IMR-90 (cell line): Measurements from ENCODE around the gene IL12RB2. TPM values are rescaled to one million over a fixed set of nuclear protein-coding genes. Genes with fewer than 3 reads are reported as not detected.

Experiments used
- ATAC-seq: fragments of 200-7000 bp; cut with Tn5 transposase; 2 replicates; pipeline ENCODE4 v1.9.1; 2020; ENCODE audit warnings: low read depth, mild to moderate bottlenecking, moderate library complexity
- BruUV-seq: library from RNA; stranded (reverse); fragments of 400-500 nt; replicated peaks from 2 replicates; lab custom pipeline; 2021; lab: Mats Ljungman, UMichigan
- CTCF ChIA-PET: fragments of 300-600 bp; formaldehyde crosslinking; extraction: SDS; loops from one replicate; lab custom pipeline; 2021; ENCODE audit warnings: antibody characterized with exemption; lab: Yijun Ruan, JAX
- POLR2A ChIA-PET: fragments of 300-600 bp; sonication (Branson Sonifier 250); formaldehyde crosslinking; loops from one replicate; lab custom pipeline; 2022; ENCODE audit warnings: antibody characterized with exemption; ENCODE audit not compliant: unreplicated experiment; lab: Charles Lee
- DNase-seq: peaks from one replicate; pipeline ENCODE4 v3.0.0; 2013
- H2AFZ ChIP-seq: replicated peaks from 2 replicates; pipeline ENCODE3; 2013; ENCODE audit warnings: low read length, mild to moderate bottlenecking; ENCODE audit not compliant: poor library complexity
- H2AK5ac ChIP-seq: 2 replicates; pipeline ENCODE4 v1.6.1; 2013; ENCODE audit warnings: low read depth, low read length, inconsistent platforms
- H2AK9ac ChIP-seq: replicated peaks from 2 replicates; pipeline ENCODE3; 2013; ENCODE audit warnings: mild to moderate bottlenecking, low read depth, low read length, moderate library complexity; ENCODE audit not compliant: poor library complexity
- H2BK120ac ChIP-seq: 2 replicates; pipeline ENCODE4 v1.6.1; 2013; ENCODE audit warnings: low read depth, low read length, inconsistent platforms
- H2BK15ac ChIP-seq: 3 replicates; pipeline ENCODE4 v1.6.1; 2013; ENCODE audit warnings: low read depth, low read length, inconsistent platforms
- H2BK20ac ChIP-seq: 2 replicates; pipeline ENCODE4 v1.6.1; 2013; ENCODE audit warnings: low read depth, mild to moderate bottlenecking, inconsistent platforms, low read length, moderate library complexity
- H2BK5ac ChIP-seq: 2 replicates; pipeline ENCODE4 v1.6.1; 2013; ENCODE audit warnings: mild to moderate bottlenecking, low read depth, low read length, inconsistent platforms; ENCODE audit not compliant: poor library complexity, severe bottlenecking
- H3K14ac ChIP-seq: replicated peaks from 2 replicates; pipeline ENCODE4 v1.6.1; 2013; ENCODE audit warnings: low read depth, low read length, inconsistent platforms
- H3K18ac ChIP-seq: 2 replicates; pipeline ENCODE4 v1.6.1; 2013; ENCODE audit warnings: low read depth, low read length, control low read depth
- H3K23ac ChIP-seq: 2 replicates; pipeline ENCODE4 v1.6.1; 2013; ENCODE audit warnings: low read depth, low read length, inconsistent platforms
- H3K27ac ChIP-seq: 2 replicates; pipeline ENCODE4 v1.5.1; 2013; ENCODE audit warnings: mild to moderate bottlenecking, control low read depth, low read length; ENCODE audit not compliant: insufficient read depth
- H3K27me3 ChIP-seq: 2 replicates; pipeline ENCODE4 v1.6.1; 2013; ENCODE audit warnings: low read length; ENCODE audit not compliant: control insufficient read depth, insufficient read depth
- H3K36me3 ChIP-seq: 2 replicates; pipeline ENCODE4 v1.6.1; 2013; ENCODE audit warnings: low read length, mixed read lengths; ENCODE audit not compliant: control insufficient read depth, insufficient read depth
- H3K4ac ChIP-seq: 2 replicates; pipeline ENCODE4 v1.6.1; 2013; ENCODE audit warnings: low read depth, low read length, inconsistent platforms
- H3K4me1 ChIP-seq: 2 replicates; pipeline ENCODE4 v1.6.1; 2013; ENCODE audit warnings: low read length, mixed read lengths; ENCODE audit not compliant: control insufficient read depth, insufficient read depth
- H3K4me2 ChIP-seq: 2 replicates; pipeline ENCODE4 v1.6.1; 2013; ENCODE audit warnings: low read depth, mild to moderate bottlenecking, control low read depth, low read length, moderate library complexity
- H3K4me3 ChIP-seq: 2 replicates; pipeline ENCODE4 v1.5.1; 2013; ENCODE audit warnings: low read depth, mild to moderate bottlenecking, control low read depth, low read length, moderate library complexity; ENCODE audit not compliant: insufficient read depth
- H3K56ac ChIP-seq: 2 replicates; pipeline ENCODE4 v1.6.1; 2013; ENCODE audit warnings: low read length, inconsistent platforms; ENCODE audit not compliant: insufficient read depth; ENCODE audit errors: extremely low read depth
- H3K79me1 ChIP-seq, 2 experiments: 2 replicates each; pipeline ENCODE4 v1.6.1; 2013; ENCODE audit warnings: low read length in 2 of 2, inconsistent platforms in 1 of 2, low read depth in 1 of 2
- H3K9ac ChIP-seq: 2 replicates; pipeline ENCODE4 v1.6.1; 2013; ENCODE audit warnings: low read depth, low read length, control low read depth
- H3K9me1 ChIP-seq: 2 replicates; pipeline ENCODE4 v1.6.1; 2013; ENCODE audit warnings: low read length, inconsistent platforms; ENCODE audit not compliant: insufficient read depth
- H3K9me3 ChIP-seq: 2 replicates; pipeline ENCODE4 v1.6.1; 2013; ENCODE audit warnings: low read length; ENCODE audit not compliant: control insufficient read depth, insufficient read depth
- H4K20me1 ChIP-seq: 2 replicates; pipeline ENCODE4 v1.6.1; 2013; ENCODE audit warnings: low read length, inconsistent platforms; ENCODE audit not compliant: insufficient read depth
- H4K5ac ChIP-seq: 2 replicates; pipeline ENCODE4 v1.6.1; 2013; ENCODE audit warnings: mild to moderate bottlenecking, low read depth, low read length, control low read depth
- H4K8ac ChIP-seq, 2 experiments: 2 replicates each; pipeline ENCODE4 v1.6.1; 2013; ENCODE audit warnings: low read depth in 2 of 2, low read length in 2 of 2, control low read depth in 1 of 2, inconsistent platforms in 1 of 2
- H4K91ac ChIP-seq: 2 replicates; pipeline ENCODE4 v1.6.1; 2013; ENCODE audit warnings: low read depth, low read length, inconsistent platforms; ENCODE audit not compliant: insufficient read depth
- BHLHE40 ChIP-seq: fragments of 150-350 bp; IDR thresholded peaks from 2 replicates; pipeline ENCODE4 v1.6.1; 2016; ENCODE audit warnings: mild to moderate bottlenecking, low read depth, low read length
- FOS ChIP-seq: fragments of 150-350 bp; IDR thresholded peaks from 2 replicates; pipeline ENCODE4 v1.6.1; 2016; ENCODE audit warnings: low read depth, low read length
- MAFK ChIP-seq: IDR thresholded peaks from 2 replicates; pipeline ENCODE4 v1.6.1; 2012; ENCODE audit warnings: low read depth, low read length, improper control_type of control experiment
- MXI1 ChIP-seq: IDR thresholded peaks from 2 replicates; pipeline ENCODE4 v1.6.1; 2012; ENCODE audit warnings: low read depth, mild to moderate bottlenecking, low read length, moderate library complexity, borderline replicate concordance
- POLR2A ChIP-seq: IDR thresholded peaks from 2 replicates; pipeline ENCODE4 v1.6.1; 2012; ENCODE audit warnings: mild to moderate bottlenecking, low read depth, low read length
- RCOR1 ChIP-seq: IDR thresholded peaks from 2 replicates; pipeline ENCODE4 v1.6.1; 2012; ENCODE audit warnings: mild to moderate bottlenecking, low read length, improper control_type of control experiment; ENCODE audit not compliant: insufficient replicate concordance
- RFX5 ChIP-seq: IDR thresholded peaks from 2 replicates; pipeline ENCODE4 v1.8.0; 2012; ENCODE audit warnings: low read depth, mild to moderate bottlenecking, low read length, moderate library complexity
- SMC3 ChIP-seq: fragments of 150-350 bp; IDR thresholded peaks from 2 replicates; pipeline ENCODE4 v1.6.1; 2016; ENCODE audit warnings: low read depth, mild to moderate bottlenecking, antibody characterized with exemption, low read length, moderate library complexity
- WGBS, 2 experiments: methylation state at CpG; one replicate each; pipeline versions ENCODE4 v1.1.5 to v1.1.7; 2013; ENCODE audit warnings: missing lambda C conversion rate in 2 of 2; ENCODE audit not compliant: insufficient read length in 1 of 2; ENCODE audit errors: extremely low coverage in 2 of 2; 5-methylcytosine and 5-hydroxymethylcytosine counted together
- dilution Hi-C: fragments of 300-500 bp; cut with HindIII; formaldehyde crosslinking; loops from one replicate; pipeline ENCODE4 v1.14.3; 2018; ENCODE audit warnings: low sequenced_read_pairs; ENCODE audit not compliant: unreplicated experiment
- in situ Hi-C: fragments of 300-500 bp; cut with MboI; formaldehyde crosslinking; loops from 3 replicates; pipeline ENCODE4 v1.14.3; 2019; ENCODE audit warnings: low sequenced_read_pairs, inconsistent platforms, mixed read lengths
- intact Hi-C: fragments of 100-400 bp; cut with micrococcal nuclease; formaldehyde crosslinking; loops from 2 replicates; pipeline ENCODE4 v1.10.0; 2022
- polyA plus RNA-seq, 3 experiments: library from polyadenylated mRNA; depleted of rRNA; stranded (reverse); fragments of >200 nt; gene quantifications; 2 replicates each; pipeline ENCODE4 v1.2.3, GENCODE V29; 2012; ENCODE audit warnings: low replicate concordance in 1 of 3
- total RNA-seq: library from RNA; depleted of rRNA; stranded (reverse); fragments of >200 nt; gene quantifications from 2 replicates; pipeline ENCODE4 v1.2.3, GENCODE V29; 2012
- TF ChIP-seq, protein P1 (sequence below): fragments of 150-350 bp; IDR thresholded peaks from 2 replicates; pipeline ENCODE4 v1.6.1; 2017; ENCODE audit warnings: mild to moderate bottlenecking, antibody characterized with exemption, low read length, low read depth
- TF ChIP-seq, protein P2 (sequence below): conservative IDR thresholded peaks from 2 replicates; pipeline ENCODE4 v1.5.1; 2012; ENCODE audit warnings: mild to moderate bottlenecking, low read depth, low read length, improper control_type of control experiment

IL12RB2 gene
- total and polyA plus RNA-seq, 2 of the 4 experiments (the other 2 are of a cell fraction) = not detected

DNA sequence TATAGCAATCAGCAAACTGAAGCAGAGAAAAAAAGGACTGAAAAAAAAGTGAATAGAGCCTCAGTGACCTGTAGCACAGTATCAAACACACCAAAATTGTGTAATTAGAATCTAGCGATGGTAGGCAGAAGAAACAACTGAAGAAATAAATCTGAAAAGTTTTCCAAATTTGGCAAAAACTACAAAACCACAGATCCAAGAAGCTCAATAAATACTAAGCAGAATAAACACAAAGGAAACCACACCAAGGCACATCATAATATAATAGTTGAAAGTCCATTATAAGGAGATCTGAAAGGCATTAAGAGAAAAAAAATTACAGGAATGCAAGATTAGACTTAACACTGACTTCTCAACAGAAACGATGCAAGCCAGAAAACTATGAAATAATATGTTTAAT, 7.1 kb upstream of the IL12RB2 start:
- no peak overlapping the region for H2AFZ ChIP-seq
- H2BK20ac ChIP-seq = no peak overlapping the region
- no peak overlapping the region for H4K5ac ChIP-seq
- ATAC-seq (no peak), DNase-seq (no peak)
- no peak overlapping the region for H2BK120ac ChIP-seq
- H3K9me3 ChIP-seq = no peaks in the 10 kb centered on the region
- TF ChIP-seq BHLHE40 = no peak
- no peak for TF ChIP-seq RFX5
- TF ChIP-seq FOS = no peak
- no peak for TF ChIP-seq POLR2A
- TF ChIP-seq RCOR1 = no peak
- no peak for TF ChIP-seq MXI1
- TF ChIP-seq MAFK = no peak
- TF ChIP-seq, protein P1, sequence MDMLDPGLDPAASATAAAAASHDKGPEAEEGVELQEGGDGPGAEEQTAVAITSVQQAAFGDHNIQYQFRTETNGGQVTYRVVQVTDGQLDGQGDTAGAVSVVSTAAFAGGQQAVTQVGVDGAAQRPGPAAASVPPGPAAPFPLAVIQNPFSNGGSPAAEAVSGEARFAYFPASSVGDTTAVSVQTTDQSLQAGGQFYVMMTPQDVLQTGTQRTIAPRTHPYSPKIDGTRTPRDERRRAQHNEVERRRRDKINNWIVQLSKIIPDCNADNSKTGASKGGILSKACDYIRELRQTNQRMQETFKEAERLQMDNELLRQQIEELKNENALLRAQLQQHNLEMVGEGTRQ = no peak
- TF ChIP-seq, protein P2, sequence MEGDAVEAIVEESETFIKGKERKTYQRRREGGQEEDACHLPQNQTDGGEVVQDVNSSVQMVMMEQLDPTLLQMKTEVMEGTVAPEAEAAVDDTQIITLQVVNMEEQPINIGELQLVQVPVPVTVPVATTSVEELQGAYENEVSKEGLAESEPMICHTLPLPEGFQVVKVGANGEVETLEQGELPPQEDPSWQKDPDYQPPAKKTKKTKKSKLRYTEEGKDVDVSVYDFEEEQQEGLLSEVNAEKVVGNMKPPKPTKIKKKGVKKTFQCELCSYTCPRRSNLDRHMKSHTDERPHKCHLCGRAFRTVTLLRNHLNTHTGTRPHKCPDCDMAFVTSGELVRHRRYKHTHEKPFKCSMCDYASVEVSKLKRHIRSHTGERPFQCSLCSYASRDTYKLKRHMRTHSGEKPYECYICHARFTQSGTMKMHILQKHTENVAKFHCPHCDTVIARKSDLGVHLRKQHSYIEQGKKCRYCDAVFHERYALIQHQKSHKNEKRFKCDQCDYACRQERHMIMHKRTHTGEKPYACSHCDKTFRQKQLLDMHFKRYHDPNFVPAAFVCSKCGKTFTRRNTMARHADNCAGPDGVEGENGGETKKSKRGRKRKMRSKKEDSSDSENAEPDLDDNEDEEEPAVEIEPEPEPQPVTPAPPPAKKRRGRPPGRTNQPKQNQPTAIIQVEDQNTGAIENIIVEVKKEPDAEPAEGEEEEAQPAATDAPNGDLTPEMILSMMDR = no peak
- TF ChIP-seq SMC3 = no peak
- H3K56ac ChIP-seq = no peak overlapping the region
- no peak overlapping the region for H4K8ac ChIP-seq
- H3K23ac ChIP-seq = no peak overlapping the region
- no peaks in the 10 kb centered on the region for H3K9me1 ChIP-seq
- peaks cover 5% of the 10 kb centered on the region for H3K27me3 ChIP-seq
- no peak overlapping the region for H3K27ac ChIP-seq
- H3K4me2 ChIP-seq = no peak overlapping the region
- no peak overlapping the region for H2BK15ac ChIP-seq
- H3K9ac ChIP-seq = no peak overlapping the region
- in situ Hi-C loops (no loop called here), dilution Hi-C loops (no loop called here), intact Hi-C loops (no loop called here)
- H3K36me3 ChIP-seq = no peaks in the 10 kb centered on the region
- no peak overlapping the region for H2AK9ac ChIP-seq
- CTCF ChIA-PET = interaction anchor here (0.6 kb wide), 1 partner anchor 40 kb away, joined by 3 read pairs; no protein-coding TSS in a partner anchor
- no TSS peak for BruUV-seq
- H3K79me1 ChIP-seq = no peaks in the 10 kb centered on the region
- H3K14ac ChIP-seq = no peak overlapping the region
- POLR2A ChIA-PET = no interaction called here
- no peak overlapping the region for H2AK5ac ChIP-seq
- no peak overlapping the region for H4K91ac ChIP-seq
- no CpG with 5 or more reads among the region's 2 CpGs for WGBS, 2 experiments
- no peak overlapping the region for H3K4me3 ChIP-seq
- H2BK5ac ChIP-seq = no peak overlapping the region
- H3K18ac ChIP-seq = no peak overlapping the region
- no peaks in the 10 kb centered on the region for H3K4me1 ChIP-seq
- no peak overlapping the region for H3K4ac ChIP-seq
- no peaks in the 10 kb centered on the region for H4K20me1 ChIP-seq
